HepG2 (cell line): Measurements from ENCODE around the gene MFAP5. TPM values are rescaled to one million over a fixed set of nuclear protein-coding genes. Genes with fewer than 3 reads are reported as not detected.

Experiments
- ATAC-seq: fragments of 200-7000 bp; cut with Tn5 transposase; 3 replicates; pipeline ENCODE4 v1.9.1; 2020; ENCODE audit warnings: mild to moderate bottlenecking, moderate library complexity
- BruUV-seq: library from RNA; stranded (reverse); fragments of 400-500 nt; replicated peaks from 2 replicates; lab custom pipeline; 2021; lab: Mats Ljungman, UMichigan
- CTCF ChIA-PET: fragments of 300-600 bp; formaldehyde crosslinking; extraction: SDS; loops from one replicate; lab custom pipeline; 2021; ENCODE audit warnings: low total read pairs, inconsistent platforms, low intra/inter-chr PET ratio; lab: Yijun Ruan, JAX
- POLR2A ChIA-PET: fragments of 350-600 bp; sonication (Branson Sonifier 250); formaldehyde crosslinking; loops from one replicate; lab custom pipeline; 2020; ENCODE audit warnings: antibody characterized with exemption, inconsistent platforms; lab: Yijun Ruan, JAX
- DNase-seq: peaks from one replicate; pipeline ENCODE4 v3.0.0-alpha.2; 2015; ENCODE audit warnings: low spot score
- FAIRE-seq: peaks from 3 replicates; lab custom pipeline; 2011; peaks lifted over from hg19 to GRCh38; lab: Jason Lieb, UNC
- H2AFZ ChIP-seq: one replicate; pipeline ENCODE4 v1.6.1; 2011; ENCODE audit warnings: low read length, inconsistent platforms
- H3K27ac ChIP-seq: fragments of 300-600 bp; 3 replicates; pipeline ENCODE4 v1.8.0; 2011; ENCODE audit warnings: mixed run types, mild to moderate bottlenecking, mixed read lengths, low read length, inconsistent platforms; ENCODE audit not compliant: insufficient read depth; ENCODE audit errors: extremely low read length
- H3K27me3 ChIP-seq, 2 experiments: fragments of 200-600 bp in 1 of 2; 2 replicates in 1 of 2; 3 replicates in 1 of 2; pipeline versions ENCODE4 v1.6.0 to v1.8.0; 2011; ENCODE audit warnings: low read length in 2 of 2, mild to moderate bottlenecking in 2 of 2, moderate library complexity in 2 of 2, inconsistent platforms in 1 of 2; ENCODE audit not compliant: insufficient read depth in 2 of 2, control insufficient read depth in 1 of 2
- H3K36me3 ChIP-seq, 2 experiments: fragments of 200-600 bp in 1 of 2; replicated peaks in 1 of 2; 2 replicates in 1 of 2; 3 replicates in 1 of 2; pipeline versions ENCODE4 v1.5.1 to v1.8.0; 2011; ENCODE audit warnings: low read length in 2 of 2, inconsistent platforms in 1 of 2; ENCODE audit not compliant: insufficient read depth in 2 of 2, control insufficient read depth in 1 of 2
- H3K4me1 ChIP-seq: 2 replicates; pipeline ENCODE4 v1.5.1; 2012; ENCODE audit warnings: low read length, inconsistent platforms; ENCODE audit not compliant: insufficient read depth
- H3K4me2 ChIP-seq: 2 replicates; pipeline ENCODE4 v1.6.0; 2011; ENCODE audit warnings: low read depth, low read length, inconsistent platforms
- H3K4me3 ChIP-seq, 3 experiments: fragments of 200-600 bp in 1 of 3; sonication (generic), shearing (Covaris generic) in 1 of 3; replicated peaks in 1 of 3; 2 replicates each; pipeline ENCODE4 v1.5.1; 2011 to 2016; ENCODE audit warnings: low read length in 3 of 3, inconsistent platforms in 2 of 3, low read depth in 2 of 3, mild to moderate bottlenecking in 2 of 3, control low read depth in 1 of 3, mixed read lengths in 1 of 3; ENCODE audit not compliant: insufficient read depth in 1 of 3
- H3K79me2 ChIP-seq: one replicate; pipeline ENCODE4 v1.6.1; 2011; ENCODE audit warnings: low read length, inconsistent platforms; ENCODE audit not compliant: insufficient read depth
- H3K9ac ChIP-seq: 2 replicates; pipeline ENCODE4 v1.6.0; 2011; ENCODE audit warnings: mild to moderate bottlenecking, low read depth, low read length, inconsistent platforms; ENCODE audit not compliant: insufficient read depth
- H3K9me3 ChIP-seq: 2 replicates; pipeline ENCODE4 v1.5.1; 2012; ENCODE audit warnings: mild to moderate bottlenecking, low read length
- H4K20me1 ChIP-seq: 2 replicates; pipeline ENCODE4 v1.6.0; 2011; ENCODE audit warnings: inconsistent platforms, mild to moderate bottlenecking, low read length, moderate library complexity; ENCODE audit not compliant: insufficient read depth
- CBFB ChIP-seq: sonication (generic); formaldehyde crosslinking; IDR thresholded peaks from 2 replicates; pipeline ENCODE4 v1.4.0; 2020; ENCODE audit warnings: missing genetic modification reagents
- CCDC6 ChIP-seq: sonication (generic); formaldehyde crosslinking; IDR thresholded peaks from 2 replicates; pipeline ENCODE4 v1.8.1; 2022; ENCODE audit warnings: mild to moderate bottlenecking, missing genetic modification reagents, moderate library complexity
- HDAC2 ChIP-seq: sonication (generic); formaldehyde crosslinking; IDR thresholded peaks from 2 replicates; pipeline ENCODE4 v1.4.0; 2020; ENCODE audit warnings: missing genetic modification reagents
- HES4 ChIP-seq: sonication (generic); formaldehyde crosslinking; IDR thresholded peaks from 2 replicates; pipeline ENCODE4 v1.9.0; 2021; ENCODE audit warnings: mild to moderate bottlenecking, missing genetic modification reagents, borderline replicate concordance
- HNRNPK ChIP-seq: fragments of 200-400 bp; formaldehyde crosslinking; IDR thresholded peaks from 2 replicates; pipeline ENCODE4 v1.6.1; 2018; ENCODE audit warnings: low read length, low read depth, moderate library complexity, mild to moderate bottlenecking; ENCODE audit not compliant: poor library complexity, severe bottlenecking
- HNRNPLL ChIP-seq: fragments of 200-400 bp; formaldehyde crosslinking; IDR thresholded peaks from 2 replicates; pipeline ENCODE4 v1.6.1; 2017; ENCODE audit warnings: mild to moderate bottlenecking, low read depth, low read length; ENCODE audit not compliant: poor library complexity, severe bottlenecking
- KLF13 ChIP-seq: sonication (generic); formaldehyde crosslinking; IDR thresholded peaks from 2 replicates; pipeline ENCODE4 v1.4.0; 2020; ENCODE audit warnings: mild to moderate bottlenecking, missing genetic modification reagents
- MAZ ChIP-seq, 2 experiments: sonication (generic) in 1 of 2; formaldehyde crosslinking in 1 of 2; IDR thresholded peaks; 2 replicates each; pipeline versions ENCODE4 v1.5.0 to v1.6.1; 2012 to 2020; ENCODE audit warnings: low read depth in 2 of 2, mild to moderate bottlenecking in 2 of 2, borderline replicate concordance in 1 of 2, improper control_type of control experiment in 1 of 2, low read length in 1 of 2, missing genetic modification reagents in 1 of 2, moderate library complexity in 1 of 2
- PHF8 ChIP-seq: sonication (generic); formaldehyde crosslinking; IDR thresholded peaks from 2 replicates; pipeline ENCODE4 v1.5.0; 2020; ENCODE audit warnings: missing genetic modification reagents
- PRMT3 ChIP-seq: sonication (generic); formaldehyde crosslinking; IDR thresholded peaks from 2 replicates; pipeline ENCODE4 v1.8.1; 2022; ENCODE audit warnings: low read depth, mild to moderate bottlenecking, moderate library complexity, missing genetic modification reagents, borderline replicate concordance
- YY1 ChIP-seq: IDR thresholded peaks from 2 replicates; pipeline ENCODE4 v1.6.1; 2011; ENCODE audit warnings: low read length, low read depth, moderate library complexity, mild to moderate bottlenecking; ENCODE audit not compliant: insufficient read depth, insufficient replicate concordance
- ZC3H13 ChIP-seq: sonication (generic); formaldehyde crosslinking; IDR thresholded peaks from 2 replicates; pipeline ENCODE4 v1.8.1; 2023; ENCODE audit warnings: mild to moderate bottlenecking, missing genetic modification reagents, moderate library complexity
- ZNF333 ChIP-seq: sonication (generic); formaldehyde crosslinking; IDR thresholded peaks from 2 replicates; pipeline ENCODE4 v1.4.0; 2020; ENCODE audit warnings: mild to moderate bottlenecking, missing genetic modification reagents, borderline replicate concordance
- ZNF777 ChIP-seq: sonication (generic); formaldehyde crosslinking; IDR thresholded peaks from 2 replicates; pipeline ENCODE4 v1.4.0; 2020; ENCODE audit warnings: missing genetic modification reagents
- WGBS: methylation state at CpG from one replicate; pipeline ENCODE4 v1.1.6; 2017; ENCODE audit warnings: low lambda C conversion rate; 5-methylcytosine and 5-hydroxymethylcytosine counted together
- in situ Hi-C: cut with HindIII; loops from 2 replicates; pipeline ENCODE4 v1.10.0; 2017; ENCODE audit warnings: low pct_unique_long_range_greater_than_20kb; ENCODE audit not compliant: extremely low pct_ligation_motif_present
- intact Hi-C: fragments of 100-400 bp; cut with micrococcal nuclease; formaldehyde crosslinking; loops from one replicate; pipeline ENCODE4 v1.10.0; 2022; ENCODE audit not compliant: unreplicated experiment
- polyA plus RNA-seq, 8 experiments: library from polyadenylated mRNA; depleted of rRNA in 3 of 8; stranded (reverse) in 7 of 8; unstranded in 1 of 8; fragments of >200 nt; fragmentation: Illumina TruSeq in 4 of 8; extraction: Trizol in 4 of 8; gene quantifications; 2 replicates each; pipeline versions ENCODE4 v1.2.1 to v1.2.3, GENCODE V29; 2011 to 2016; ENCODE audit warnings: low read depth in 4 of 8, missing spikeins in 1 of 8, mixed read lengths in 1 of 8; ENCODE audit not compliant: insufficient read depth in 1 of 8
- total RNA-seq, 5 experiments: library from RNA; depleted of rRNA; stranded (reverse); fragments of >200 nt; fragmentation: Illumina TruSeq; extraction: Trizol; gene quantifications; 2 replicates each; pipeline ENCODE4 v1.2.3, GENCODE V29; 2016; ENCODE audit warnings: low read depth in 1 of 5
- TF ChIP-seq, protein P1 (sequence below): sonication (generic); formaldehyde crosslinking; IDR thresholded peaks from 2 replicates; pipeline ENCODE4 v1.4.0; 2020; ENCODE audit warnings: missing genetic modification reagents
- TF ChIP-seq, protein P2 (sequence below): IDR thresholded peaks from 2 replicates; pipeline ENCODE4 v1.6.1; 2016; ENCODE audit warnings: missing biosample characterization, missing genetic modification reagents, low read depth

MFAP5 gene
- total and polyA plus RNA-seq, 2 of the 13 experiments (the other 11 are each of a cell fraction or from before 2014, with no cell fraction given) = 0.07 TPM; not detected in 1

- in situ Hi-C loops (no loop called here), intact Hi-C loops (no loop called here)
- ChIA-PET CTCF (no interaction called here), POLR2A (no interaction called here)
- Histone ChIP-seq H3K4me2 (peak overlapping the region; percentile 79), H3K4me1 (peaks cover 8% of the 10 kb centered on the region), H3K79me2 (no peaks in the 10 kb centered on the region), H2AFZ (no peak overlapping the region), H3K9ac (no peak overlapping the region), H3K9me3 (no peaks in the 10 kb centered on the region), H4K20me1 (no peaks in the 10 kb centered on the region), H3K4me3 (peak overlapping the region; percentile 59 to 75 (median 70); a peak in 4 of 6 replicates), H3K36me3 (no peaks in the 10 kb centered on the region), H3K27ac (no peak overlapping the region), H3K27me3 (peaks cover 3 to 38% of the 10 kb centered on the region in 2 experiments; a peak in 3 of 5 replicates)
- BruUV-seq = no TSS peak
- ATAC-seq = peak; percentile 48
- FAIRE-seq = no peak
- WGBS = 2% methylated on average over 13 of the region's 85 CpGs
- DNase-seq = no peak
- TF ChIP-seq ZNF333 (CRISPR knock-in tag) (no peak), ZNF777 (CRISPR knock-in tag) (peak; percentile 48), ZC3H13 (no peak), PHF8 (CRISPR knock-in tag) (no peak), HNRNPK (peak; percentile 18), PRMT3 (CRISPR knock-in tag) (no peak), HES4 (CRISPR knock-in tag) (0 out of 2 replicates have a peak, but pooled peaks have one; percentile 9), HDAC2 (CRISPR knock-in tag) (no peak), HNRNPLL (peak; percentile 12), KLF13 (no peak), CCDC6 (CRISPR knock-in tag) (no peak), YY1 (no peak), CBFB (CRISPR knock-in tag) (no peak), MAZ (IDR thresholded peaks at IDR 0.05; ENCODE audit: borderline replicate concordance, low read depth, low read length) (no peak), MAZ (CRISPR knock-in tag; IDR thresholded peaks at IDR 0.05; ENCODE audit: low read depth) (0 out of 2 replicates have a peak, but pooled peaks have one; percentile 36)
- TF ChIP-seq, protein P1, sequence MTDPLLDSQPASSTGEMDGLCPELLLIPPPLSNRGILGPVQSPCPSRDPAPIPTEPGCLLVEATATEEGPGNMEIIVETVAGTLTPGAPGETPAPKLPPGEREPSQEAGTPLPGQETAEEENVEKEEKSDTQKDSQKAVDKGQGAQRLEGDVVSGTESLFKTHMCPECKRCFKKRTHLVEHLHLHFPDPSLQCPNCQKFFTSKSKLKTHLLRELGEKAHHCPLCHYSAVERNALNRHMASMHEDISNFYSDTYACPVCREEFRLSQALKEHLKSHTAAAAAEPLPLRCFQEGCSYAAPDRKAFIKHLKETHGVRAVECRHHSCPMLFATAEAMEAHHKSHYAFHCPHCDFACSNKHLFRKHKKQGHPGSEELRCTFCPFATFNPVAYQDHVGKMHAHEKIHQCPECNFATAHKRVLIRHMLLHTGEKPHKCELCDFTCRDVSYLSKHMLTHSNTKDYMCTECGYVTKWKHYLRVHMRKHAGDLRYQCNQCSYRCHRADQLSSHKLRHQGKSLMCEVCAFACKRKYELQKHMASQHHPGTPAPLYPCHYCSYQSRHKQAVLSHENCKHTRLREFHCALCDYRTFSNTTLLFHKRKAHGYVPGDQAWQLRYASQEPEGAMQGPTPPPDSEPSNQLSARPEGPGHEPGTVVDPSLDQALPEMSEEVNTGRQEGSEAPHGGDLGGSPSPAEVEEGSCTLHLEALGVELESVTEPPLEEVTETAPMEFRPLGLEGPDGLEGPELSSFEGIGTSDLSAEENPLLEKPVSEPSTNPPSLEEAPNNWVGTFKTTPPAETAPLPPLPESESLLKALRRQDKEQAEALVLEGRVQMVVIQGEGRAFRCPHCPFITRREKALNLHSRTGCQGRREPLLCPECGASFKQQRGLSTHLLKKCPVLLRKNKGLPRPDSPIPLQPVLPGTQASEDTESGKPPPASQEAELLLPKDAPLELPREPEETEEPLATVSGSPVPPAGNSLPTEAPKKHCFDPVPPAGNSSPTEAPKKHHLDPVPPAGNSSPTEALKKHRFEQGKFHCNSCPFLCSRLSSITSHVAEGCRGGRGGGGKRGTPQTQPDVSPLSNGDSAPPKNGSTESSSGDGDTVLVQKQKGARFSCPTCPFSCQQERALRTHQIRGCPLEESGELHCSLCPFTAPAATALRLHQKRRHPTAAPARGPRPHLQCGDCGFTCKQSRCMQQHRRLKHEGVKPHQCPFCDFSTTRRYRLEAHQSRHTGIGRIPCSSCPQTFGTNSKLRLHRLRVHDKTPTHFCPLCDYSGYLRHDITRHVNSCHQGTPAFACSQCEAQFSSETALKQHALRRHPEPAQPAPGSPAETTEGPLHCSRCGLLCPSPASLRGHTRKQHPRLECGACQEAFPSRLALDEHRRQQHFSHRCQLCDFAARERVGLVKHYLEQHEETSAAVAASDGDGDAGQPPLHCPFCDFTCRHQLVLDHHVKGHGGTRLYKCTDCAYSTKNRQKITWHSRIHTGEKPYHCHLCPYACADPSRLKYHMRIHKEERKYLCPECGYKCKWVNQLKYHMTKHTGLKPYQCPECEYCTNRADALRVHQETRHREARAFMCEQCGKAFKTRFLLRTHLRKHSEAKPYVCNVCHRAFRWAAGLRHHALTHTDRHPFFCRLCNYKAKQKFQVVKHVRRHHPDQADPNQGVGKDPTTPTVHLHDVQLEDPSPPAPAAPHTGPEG (CRISPR knock-in tag) = 0 out of 2 replicates have a peak, but pooled peaks have one; percentile 11
- TF ChIP-seq, protein P2, sequence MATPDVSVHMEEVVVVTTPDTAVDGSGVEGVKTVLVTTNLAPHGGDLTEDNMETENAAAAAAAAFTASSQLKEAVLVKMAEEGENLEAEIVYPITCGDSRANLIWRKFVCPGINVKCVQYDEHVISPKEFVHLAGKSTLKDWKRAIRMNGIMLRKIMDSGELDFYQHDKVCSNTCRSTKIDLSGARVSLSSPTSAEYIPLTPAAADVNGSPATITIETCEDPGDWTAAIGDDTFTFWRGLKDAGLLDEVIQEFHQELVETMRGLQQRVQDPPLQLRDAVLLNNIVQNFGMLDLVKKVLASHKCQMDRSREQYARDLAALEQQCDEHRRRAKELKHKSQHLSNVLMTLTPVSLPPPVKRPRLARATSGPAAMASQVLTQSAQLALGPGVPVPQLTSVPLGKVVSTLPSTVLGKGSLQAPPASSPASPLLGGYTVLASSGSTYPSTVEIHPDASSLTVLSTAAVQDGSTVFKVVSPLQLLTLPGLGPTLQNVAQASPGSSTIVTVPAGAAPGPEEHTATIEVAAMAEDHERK (CRISPR knock-in tag) = no peak
Measured at GRCh38 chr12:8698132-8698851, 35.7 kb upstream of the MFAP5 start.
